PC-3 (cell line): ENCODE measurements around the gene ALDOA.

Experiments used
- EZH2 ChIP-seq: fragments of 300-600 bp; sonication (generic); IDR thresholded peaks from one replicate; pipeline ENCODE4 v1.6.1; 2017; ENCODE audit warnings: antibody characterized with exemption, mild to moderate bottlenecking, low read length; ENCODE audit not compliant: unreplicated experiment
- TF ChIP-seq, protein P1 (sequence below): fragments of 300-600 bp; sonication (generic); conservative IDR thresholded peaks from 2 replicates; pipeline ENCODE4 v1.5.1; 2017; ENCODE audit warnings: antibody characterized with exemption, low read depth, mild to moderate bottlenecking, low read length

DNA sequence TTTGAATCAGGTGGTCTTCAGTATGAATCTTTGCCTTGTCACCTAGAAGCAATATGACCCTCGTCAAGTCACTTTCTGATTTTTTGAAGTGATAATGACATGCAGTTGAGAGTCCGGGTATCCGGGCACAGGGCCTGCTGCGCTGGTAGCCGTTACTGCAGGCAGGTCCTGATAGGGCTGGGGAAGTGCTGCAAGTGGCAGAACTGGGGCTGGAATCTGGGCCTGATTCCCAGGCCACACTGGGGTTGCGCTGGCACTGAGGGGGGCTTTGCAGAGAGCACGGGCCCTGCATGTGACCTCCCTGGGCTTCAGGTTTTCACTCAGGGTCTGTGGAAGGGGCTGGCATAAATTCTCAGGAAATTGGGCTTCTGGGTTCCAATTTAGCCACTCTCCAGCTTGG, 13.2 kb downstream of the ALDOA start:
- TF ChIP-seq, protein P1, sequence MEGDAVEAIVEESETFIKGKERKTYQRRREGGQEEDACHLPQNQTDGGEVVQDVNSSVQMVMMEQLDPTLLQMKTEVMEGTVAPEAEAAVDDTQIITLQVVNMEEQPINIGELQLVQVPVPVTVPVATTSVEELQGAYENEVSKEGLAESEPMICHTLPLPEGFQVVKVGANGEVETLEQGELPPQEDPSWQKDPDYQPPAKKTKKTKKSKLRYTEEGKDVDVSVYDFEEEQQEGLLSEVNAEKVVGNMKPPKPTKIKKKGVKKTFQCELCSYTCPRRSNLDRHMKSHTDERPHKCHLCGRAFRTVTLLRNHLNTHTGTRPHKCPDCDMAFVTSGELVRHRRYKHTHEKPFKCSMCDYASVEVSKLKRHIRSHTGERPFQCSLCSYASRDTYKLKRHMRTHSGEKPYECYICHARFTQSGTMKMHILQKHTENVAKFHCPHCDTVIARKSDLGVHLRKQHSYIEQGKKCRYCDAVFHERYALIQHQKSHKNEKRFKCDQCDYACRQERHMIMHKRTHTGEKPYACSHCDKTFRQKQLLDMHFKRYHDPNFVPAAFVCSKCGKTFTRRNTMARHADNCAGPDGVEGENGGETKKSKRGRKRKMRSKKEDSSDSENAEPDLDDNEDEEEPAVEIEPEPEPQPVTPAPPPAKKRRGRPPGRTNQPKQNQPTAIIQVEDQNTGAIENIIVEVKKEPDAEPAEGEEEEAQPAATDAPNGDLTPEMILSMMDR: no peak
- TF ChIP-seq EZH2: no peak
